ENCODE measurements around the gene NFATC3.

The NFATC3 gene

GRCh38 chr16:68231384-68232136 is 146.4 kb downstream of the NFATC3 start:
- peaks cover 4% of the 10 kb centered on the region for H3K4me1 ChIP-seq
- H3K9me3 ChIP-seq: no peaks in the 10 kb centered on the region
- TF ChIP-seq CTCF (IDR thresholded peaks at IDR 0.05; ENCODE audit: low read depth, low read length): no peak
- H3K36me3 ChIP-seq: no peaks in the 10 kb centered on the region
- no peak overlapping the region for H3K4me3 ChIP-seq (ENCODE audit: low read depth, low read length)
- no peaks in the 10 kb centered on the region for H3K27me3 ChIP-seq
- DNase-seq: no peak

- no peaks in the 10 kb centered on the region for H3K36me3 ChIP-seq
These were observed 147.2 kb downstream of the NFATC3 start for GRCh38 chr16:68232335-68232734.

GRCh38 chr16:68233085-68233834 is 148.1 kb downstream of the NFATC3 start:
- Histone ChIP-seq H3K4me1 (no peaks in the 10 kb centered on the region), H3K36me3 (no peaks in the 10 kb centered on the region), H3K27me3 (no peaks in the 10 kb centered on the region), H3K4me3 (ENCODE audit: low read depth, low read length) (no peak overlapping the region), H3K9me3 (no peaks in the 10 kb centered on the region)
- DNase-seq: no peak
- TF ChIP-seq CTCF (IDR thresholded peaks at IDR 0.05; ENCODE audit: low read depth, low read length): no peak

More at GRCh38 chr16:68232335-68232734, 147.2 kb downstream of the NFATC3 start:
- no peak for DNase-seq
- TF ChIP-seq CTCF (IDR thresholded peaks at IDR 0.05; ENCODE audit: low read depth, low read length): no peak
- Histone ChIP-seq H3K4me1 (no peaks in the 10 kb centered on the region; the same call in 1 of the 2 replicates), H3K27me3 (no peaks in the 10 kb centered on the region), H3K9me3 (no peaks in the 10 kb centered on the region), H3K4me3 (ENCODE audit: low read depth, low read length) (no peak overlapping the region)

GRCh38 chr16:68233835-68234187 is 148.6 kb downstream of the NFATC3 start:
- DNase-seq: no peak
- no peak overlapping the region for H3K4me3 ChIP-seq (ENCODE audit: low read depth, low read length)
- H3K4me1 ChIP-seq: no peaks in the 10 kb centered on the region
- no peak for TF ChIP-seq CTCF (IDR thresholded peaks at IDR 0.05; ENCODE audit: low read depth, low read length)
- H3K27me3 ChIP-seq: no peaks in the 10 kb centered on the region
- no peaks in the 10 kb centered on the region for H3K9me3 ChIP-seq
- no peaks in the 10 kb centered on the region for H3K36me3 ChIP-seq

- TF ChIP-seq CTCF (IDR thresholded peaks at IDR 0.05; ENCODE audit: low read depth, low read length): no peak
- Histone ChIP-seq H3K9me3 (no peaks in the 10 kb centered on the region), H3K4me3 (ENCODE audit: low read depth, low read length) (no peak overlapping the region), H3K36me3 (no peaks in the 10 kb centered on the region), H3K27me3 (no peaks in the 10 kb centered on the region), H3K4me1 (no peaks in the 10 kb centered on the region)
- DNase-seq: no peak
These were observed 149.3 kb downstream of the NFATC3 start for GRCh38 chr16:68234188-68235107.
